K562 (cell line): Measurements from ENCODE around the gene HYAL3.

Source experiments
- HDAC6 ChIP-seq: IDR thresholded peaks from 2 replicates; pipeline ENCODE4 v1.6.1; 2012; ENCODE audit warnings: low read depth, mild to moderate bottlenecking, control low read depth, inconsistent platforms, low read length, moderate library complexity
- MAFK ChIP-seq: IDR thresholded peaks from 2 replicates; pipeline ENCODE4 v1.6.1; 2011; ENCODE audit warnings: low read length, improper control_type of control experiment
- NR2C2 ChIP-seq, 2 experiments: fragments of 200-800 bp in 1 of 2; sonication (Bioruptor generic) in 1 of 2; sonication (generic) in 1 of 2; formaldehyde crosslinking in 1 of 2; IDR thresholded peaks; 2 replicates each; pipeline versions ENCODE4 v1.6.1 to v1.8.0; 2016 to 2022; ENCODE audit warnings: mild to moderate bottlenecking in 1 of 2, missing compliant biosample characterization in 1 of 2, missing genetic modification characterization in 1 of 2, missing genetic modification reagents in 1 of 2
- NRF1 ChIP-seq, 2 experiments: fragments of 450-650 bp; IDR thresholded peaks in 1 of 2; conservative IDR thresholded peaks in 1 of 2; 2 replicates each; pipeline ENCODE4 v1.6.1; 2014; ENCODE audit warnings: mild to moderate bottlenecking in 2 of 2
- SMAD1 ChIP-seq: fragments of 150-350 bp; IDR thresholded peaks from 2 replicates; pipeline ENCODE4 v1.6.1; 2014; ENCODE audit warnings: low read length, low read depth; ENCODE audit not compliant: partially characterized antibody
- ZBTB17 ChIP-seq: fragments of 450-650 bp; formaldehyde crosslinking; IDR thresholded peaks from 2 replicates; pipeline ENCODE4 v1.4.0; 2020; ENCODE audit warnings: mild to moderate bottlenecking
- TF ChIP-seq, protein P1 (sequence below): sonication (generic); formaldehyde crosslinking; IDR thresholded peaks from 2 replicates; pipeline ENCODE4 v1.8.1; 2023; ENCODE audit warnings: mild to moderate bottlenecking, missing genetic modification reagents

DNA sequence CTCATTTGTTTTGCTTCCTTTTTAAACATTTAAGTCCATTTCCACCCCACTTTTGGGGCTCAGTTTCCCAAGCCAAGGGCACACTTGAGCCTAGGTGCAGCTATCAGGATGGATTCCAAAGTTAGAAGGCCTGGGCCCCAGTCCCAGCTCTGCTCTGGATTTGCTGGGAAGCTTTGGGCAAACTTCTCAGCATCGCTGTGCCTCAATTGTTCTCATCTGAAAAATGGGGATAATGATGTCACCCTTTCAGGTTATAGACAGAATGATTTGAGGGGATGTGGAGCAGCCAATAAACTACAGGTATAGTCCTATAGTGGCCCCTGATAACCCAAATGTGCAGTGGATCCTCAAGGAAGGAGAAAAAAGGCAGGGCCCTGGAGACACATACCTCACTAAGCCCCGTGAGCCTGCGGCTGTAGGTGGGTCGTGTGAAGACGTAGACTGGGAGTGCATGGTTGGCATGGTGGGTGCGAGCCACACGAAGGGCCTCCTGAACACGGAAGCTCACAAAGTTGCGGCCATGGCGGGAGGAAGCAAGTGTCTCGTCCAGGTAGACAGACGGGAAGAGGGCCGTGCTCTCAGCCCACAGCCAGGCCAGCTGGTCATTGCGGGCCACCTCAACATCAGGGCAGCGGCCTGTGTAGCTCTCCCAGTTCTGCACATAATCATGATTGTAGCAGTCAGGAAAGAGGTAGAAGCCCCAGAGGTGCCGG lies 20.1 kb upstream of the HYAL3 start:
- no peak for TF ChIP-seq NR2C2 (CRISPR knock-in tag; IDR thresholded peaks at IDR 0.05)
- TF ChIP-seq NR2C2 (tag; IDR thresholded peaks at IDR 0.05), result no peak
- no peak for TF ChIP-seq HDAC6
- no peak for TF ChIP-seq NRF1 (conservative IDR thresholded peaks at IDR 0.05 in 1 of 2, IDR thresholded peaks at IDR 0.05 in 1 of 2)
- TF ChIP-seq SMAD1, result no peak
- no peak for TF ChIP-seq MAFK
- TF ChIP-seq, protein P1, sequence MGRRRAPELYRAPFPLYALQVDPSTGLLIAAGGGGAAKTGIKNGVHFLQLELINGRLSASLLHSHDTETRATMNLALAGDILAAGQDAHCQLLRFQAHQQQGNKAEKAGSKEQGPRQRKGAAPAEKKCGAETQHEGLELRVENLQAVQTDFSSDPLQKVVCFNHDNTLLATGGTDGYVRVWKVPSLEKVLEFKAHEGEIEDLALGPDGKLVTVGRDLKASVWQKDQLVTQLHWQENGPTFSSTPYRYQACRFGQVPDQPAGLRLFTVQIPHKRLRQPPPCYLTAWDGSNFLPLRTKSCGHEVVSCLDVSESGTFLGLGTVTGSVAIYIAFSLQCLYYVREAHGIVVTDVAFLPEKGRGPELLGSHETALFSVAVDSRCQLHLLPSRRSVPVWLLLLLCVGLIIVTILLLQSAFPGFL (CRISPR knock-in tag), result no peak
- TF ChIP-seq ZBTB17 (CRISPR knock-in tag), result no peak
